H9 (cell line): ENCODE measurements around the gene SERPING1. TPM values are rescaled to one million over a fixed set of nuclear protein-coding genes. Genes with fewer than 3 reads are reported as not detected.

Source experiments
- DNase-seq: peaks from one replicate; pipeline ENCODE4 v3.0.0-alpha.2; 2017
- H2AFZ ChIP-seq: one replicate; pipeline ENCODE4 v1.6.1; 2013; ENCODE audit warnings: mild to moderate bottlenecking, low read length, control low read depth, moderate library complexity
- H2AK5ac ChIP-seq: 2 replicates; pipeline ENCODE4 v1.6.1; 2013; ENCODE audit warnings: low read length, control low read depth, mixed read lengths; ENCODE audit not compliant: insufficient read length
- H2BK120ac ChIP-seq: one replicate; pipeline ENCODE4 v1.6.1; 2013; ENCODE audit warnings: low read depth, mild to moderate bottlenecking, low read length, control low read depth, inconsistent platforms; ENCODE audit not compliant: poor library complexity, severe bottlenecking
- H2BK12ac ChIP-seq: 2 replicates; pipeline ENCODE4 v1.6.1; 2013; ENCODE audit warnings: low read length, control low read depth, mixed read lengths, low read depth; ENCODE audit not compliant: insufficient read length
- H2BK15ac ChIP-seq: 2 replicates; pipeline ENCODE4 v1.6.1; 2013; ENCODE audit warnings: low read depth, low read length, control low read depth
- H2BK20ac ChIP-seq: one replicate; pipeline ENCODE4 v1.6.1; 2013; ENCODE audit warnings: low read depth, mild to moderate bottlenecking, low read length, control low read depth, inconsistent platforms; ENCODE audit not compliant: poor library complexity, severe bottlenecking
- H2BK5ac ChIP-seq: 2 replicates; pipeline ENCODE4 v1.6.1; 2013; ENCODE audit warnings: low read length, control low read depth, mixed read lengths; ENCODE audit not compliant: insufficient read length
- H3K14ac ChIP-seq: 2 replicates; pipeline ENCODE4 v1.6.1; 2013; ENCODE audit warnings: low read length, control low read depth; ENCODE audit not compliant: insufficient read depth
- H3K18ac ChIP-seq: 2 replicates; pipeline ENCODE4 v1.6.1; 2013; ENCODE audit warnings: low read depth, mild to moderate bottlenecking, mixed read lengths, low read length, control low read depth; ENCODE audit not compliant: insufficient read length
- H3K23ac ChIP-seq: 2 replicates; pipeline ENCODE4 v1.6.1; 2013; ENCODE audit warnings: low read length, control low read depth, mixed read lengths, low read depth; ENCODE audit not compliant: insufficient read length
- H3K23me2 ChIP-seq: 2 replicates; pipeline ENCODE4 v1.6.1; 2013; ENCODE audit warnings: low read depth, mild to moderate bottlenecking, mixed read lengths, low read length, control low read depth; ENCODE audit not compliant: insufficient read length, poor library complexity, severe bottlenecking
- H3K27ac ChIP-seq: 2 replicates; pipeline ENCODE4 v1.5.1; 2013; ENCODE audit warnings: low read length, control low read depth, mixed read lengths, low read depth; ENCODE audit not compliant: insufficient read length
- H3K27me3 ChIP-seq: 2 replicates; pipeline ENCODE4 v1.6.1; 2013; ENCODE audit warnings: low read length, control low read depth, inconsistent platforms; ENCODE audit not compliant: insufficient read depth
- H3K4ac ChIP-seq: 2 replicates; pipeline ENCODE4 v1.6.1; 2013; ENCODE audit warnings: low read depth, mild to moderate bottlenecking, control low read depth, inconsistent platforms, low read length, moderate library complexity
- H3K4me1 ChIP-seq: 2 replicates; pipeline ENCODE4 v1.6.1; 2013; ENCODE audit warnings: low read length, control low read depth, inconsistent platforms; ENCODE audit not compliant: insufficient read depth
- H3K4me2 ChIP-seq: 2 replicates; pipeline ENCODE4 v1.6.1; 2013; ENCODE audit warnings: low read length, control low read depth, mixed read lengths; ENCODE audit not compliant: insufficient read length, insufficient read depth
- H3K56ac ChIP-seq: 2 replicates; pipeline ENCODE4 v1.6.1; 2013; ENCODE audit warnings: low read depth, mild to moderate bottlenecking, mixed read lengths, low read length, control low read depth; ENCODE audit not compliant: insufficient read length
- H3K79me1 ChIP-seq: 2 replicates; pipeline ENCODE4 v1.6.1; 2013; ENCODE audit warnings: low read depth, mild to moderate bottlenecking, moderate library complexity, low read length, control low read depth, inconsistent platforms; ENCODE audit not compliant: insufficient read depth, poor library complexity, severe bottlenecking
- H3K79me2 ChIP-seq: 2 replicates; pipeline ENCODE4 v1.6.1; 2013; ENCODE audit warnings: low read length, control low read depth, inconsistent platforms; ENCODE audit not compliant: insufficient read depth
- H3K9ac ChIP-seq: 2 replicates; pipeline ENCODE4 v1.6.1; 2013; ENCODE audit warnings: low read length, control low read depth, mixed read lengths; ENCODE audit not compliant: insufficient read length; ENCODE audit errors: extremely low read depth
- H3K9me3 ChIP-seq: one replicate; pipeline ENCODE4 v1.6.1; 2013; ENCODE audit warnings: low read depth, low read length, inconsistent platforms; ENCODE audit not compliant: control insufficient read depth
- H3T11ph ChIP-seq: one replicate; pipeline ENCODE4 v1.6.1; 2013; ENCODE audit warnings: mild to moderate bottlenecking, low read length, control low read depth, inconsistent platforms
- H4K20me1 ChIP-seq: one replicate; pipeline ENCODE4 v1.6.1; 2013; ENCODE audit not compliant: control insufficient read depth, insufficient read length, insufficient read depth
- H4K5ac ChIP-seq: 2 replicates; pipeline ENCODE4 v1.6.1; 2013; ENCODE audit warnings: low read depth, mild to moderate bottlenecking, mixed read lengths, low read length, control low read depth; ENCODE audit not compliant: insufficient read length
- H4K8ac ChIP-seq: replicated peaks from 2 replicates; pipeline ENCODE4 v1.6.1; 2013; ENCODE audit warnings: low read length, control low read depth, mixed read lengths, low read depth; ENCODE audit not compliant: insufficient read length
- H4K91ac ChIP-seq: 2 replicates; pipeline ENCODE4 v1.6.1; 2013; ENCODE audit warnings: low read depth, mild to moderate bottlenecking, moderate library complexity, mixed read lengths, low read length, control low read depth; ENCODE audit not compliant: insufficient read length
- H3K27ac Mint-ChIP-seq, 3 experiments: 2 replicates in 2 of 3; 3 replicates in 1 of 3; pipeline ENCODE4 v1.8.0; 2020 to 2021; ENCODE audit warnings: mixed read lengths in 3 of 3, mild to moderate bottlenecking in 1 of 3, moderate library complexity in 1 of 3
- H3K27me3 Mint-ChIP-seq: 2 replicates; pipeline ENCODE4 v1.8.0; 2021; ENCODE audit warnings: low read depth, mild to moderate bottlenecking, moderate library complexity, mixed read lengths
- H3K36me3 Mint-ChIP-seq, 3 experiments: 2 replicates in 2 of 3; 3 replicates in 1 of 3; pipeline ENCODE4 v1.8.0; 2020 to 2021; ENCODE audit warnings: low read depth in 3 of 3, mixed read lengths in 3 of 3; ENCODE audit not compliant: insufficient read depth in 1 of 3
- H3K4me1 Mint-ChIP-seq, 2 experiments: 2 replicates each; pipeline ENCODE4 v1.8.0; 2020; ENCODE audit warnings: mixed read lengths in 2 of 2
- H3K4me3 Mint-ChIP-seq, 2 experiments: 2 replicates in 1 of 2; 3 replicates in 1 of 2; pipeline ENCODE4 v1.8.0; 2020 to 2021; ENCODE audit warnings: mild to moderate bottlenecking in 2 of 2, mixed read lengths in 2 of 2, moderate library complexity in 1 of 2
- H3K9me3 Mint-ChIP-seq, 2 experiments: 2 replicates in 1 of 2; 3 replicates in 1 of 2; pipeline ENCODE4 v1.8.0; 2020; ENCODE audit warnings: mild to moderate bottlenecking in 2 of 2, mixed read lengths in 2 of 2, moderate library complexity in 1 of 2
- CTCF ChIP-seq: fragments of 200-600 bp; sonication (generic); conservative IDR thresholded peaks from 3 replicates; pipeline ENCODE4 v1.8.0; 2021; ENCODE audit warnings: antibody characterized with exemption, mild to moderate bottlenecking
- WGBS: extraction: QIAGEN DNeasy Blood & Tissue Kit; methylation state at CpG from one replicate; pipeline ENCODE4 v1.1.7; 2013; ENCODE audit warnings: missing lambda C conversion rate, low lambda C conversion rate, mixed read lengths; ENCODE audit not compliant: insufficient read length; ENCODE audit errors: extremely low coverage; 5-methylcytosine and 5-hydroxymethylcytosine counted together
- total RNA-seq: library from RNA; stranded (reverse); gene quantifications from 2 replicates; pipeline ENCODE4 v1.2.1, GENCODE V29; 2021

The SERPING1 gene
- total RNA-seq, 1 experiment from 2014 or later, result 35.2 TPM

GRCh38 chr11:57632116-57632515, 34.6 kb downstream of the SERPING1 start:
- Histone ChIP-seq H2BK120ac (no peak overlapping the region), H2BK20ac (no peak overlapping the region), H4K5ac (no peak overlapping the region), H3K79me2 (no peaks in the 10 kb centered on the region), H3K23ac (no peak overlapping the region), H4K8ac (no peak overlapping the region), H2BK15ac (no peak overlapping the region), H3K4me2 (no peak overlapping the region), H3K27me3 (no peaks in the 10 kb centered on the region), H3K9ac (no peak overlapping the region), H3K23me2 (no peaks in the 10 kb centered on the region), H3K9me3 (no peaks in the 10 kb centered on the region), H2BK12ac (no peak overlapping the region), H3K14ac (no peak overlapping the region), H3T11ph (no peak overlapping the region), H2BK5ac (no peak overlapping the region), H3K4ac (no peak overlapping the region), H2AK5ac (no peak overlapping the region), H3K18ac (no peak overlapping the region), H3K79me1 (no peaks in the 10 kb centered on the region), H4K20me1 (no peaks in the 10 kb centered on the region), H3K27ac (no peak overlapping the region), H4K91ac (no peak overlapping the region), H3K4me1 (peaks cover 3% of the 10 kb centered on the region), H2AFZ (no peak overlapping the region), H3K56ac (no peak overlapping the region)
- Mint-ChIP-seq H3K27ac (no peak overlapping the region), H3K36me3 (no peaks in the 10 kb centered on the region), H3K27me3 (peaks cover 29% of the 10 kb centered on the region), H3K4me1 (peaks cover 4 to 13% of the 10 kb centered on the region in 2 experiments), H3K4me3 (no peak overlapping the region), H3K9me3 (no peaks in the 10 kb centered on the region)
- no peak for TF ChIP-seq CTCF
- no CpG with 5 or more reads among the region's 5 CpGs for WGBS
- no peak for DNase-seq
